ENCODE data around the gene SORCS2.

- TF ChIP-seq REST (IDR thresholded peaks at IDR 0.05; ENCODE audit: low read depth) (no peak), TAF1 (IDR thresholded peaks at IDR 0.05; ENCODE audit: low read depth) (no peak), EGR1 (IDR thresholded peaks at IDR 0.05) (no peak), EP300 (IDR thresholded peaks at IDR 0.05; ENCODE audit: borderline replicate concordance) (no peak), USF1 (IDR thresholded peaks at IDR 0.05) (no peak), RAD21 (IDR thresholded peaks at IDR 0.05; ENCODE audit: low read depth) (no peak), TEAD4 (IDR thresholded peaks at IDR 0.05) (no peak), CREB1 (IDR thresholded peaks at IDR 0.05; ENCODE audit: low read depth) (no peak), CEBPB (IDR thresholded peaks at IDR 0.05) (no peak), MAX (IDR thresholded peaks at IDR 0.05) (no peak)
These were observed 108.4 kb downstream of the SORCS2 start for GRCh38 chr4:7300711-7301095.

All from Ishikawa (cell line).